Upper lobe of left lung (tissue), 4 donors: ENCODE data around the gene CD6.

ENCODE experiments used
- POLR2A ChIP-seq, 4 donors: fragments of 450-650 bp; IDR thresholded peaks; one replicate each; pipeline ENCODE4 v1.5.1; 2016 to 2017; ENCODE audit warnings: antibody characterized with exemption in 4 of 4, mild to moderate bottlenecking in 2 of 4
- POLR2AphosphoS5 ChIP-seq, 2 donors: sonication (generic); formaldehyde crosslinking; IDR thresholded peaks; one replicate each; pipeline ENCODE4 v1.5.1; 2017; ENCODE audit warnings: antibody characterized with exemption in 2 of 2
- TF ChIP-seq, protein P1 (sequence below), 6 experiments: fragments of 450-650 bp in 4 of 6; fragments of 200-600 bp in 2 of 6; sonication (generic) in 2 of 6; IDR thresholded peaks; one replicate each; pipeline ENCODE4 v1.5.1; 2016 to 2019; ENCODE audit warnings: antibody characterized with exemption in 6 of 6

DNA sequence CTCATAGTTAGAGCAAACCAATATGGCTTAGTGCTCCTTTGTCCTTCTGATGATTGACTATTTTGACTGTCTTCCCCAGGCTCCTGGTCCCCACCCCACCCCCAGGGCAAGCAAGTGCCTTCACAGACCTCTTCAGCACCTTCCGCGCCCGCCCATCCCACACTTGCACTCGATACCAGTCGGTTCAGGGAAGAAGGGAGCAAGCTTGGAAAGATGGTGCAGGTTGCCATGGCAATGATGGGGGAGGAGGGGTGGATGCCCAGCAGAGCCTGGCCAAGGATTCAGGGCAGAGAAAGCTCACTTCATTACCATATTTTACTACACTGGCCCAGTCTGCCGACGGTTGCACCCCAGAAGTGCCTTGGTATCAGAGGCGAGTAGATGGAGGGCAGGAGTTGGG is 45.0 kb upstream of the CD6 start:
- TF ChIP-seq POLR2A (IDR thresholded peaks at IDR 0.05) (no peak), POLR2AphosphoS5 (IDR thresholded peaks at IDR 0.05) (no peak)
- TF ChIP-seq, protein P1, sequence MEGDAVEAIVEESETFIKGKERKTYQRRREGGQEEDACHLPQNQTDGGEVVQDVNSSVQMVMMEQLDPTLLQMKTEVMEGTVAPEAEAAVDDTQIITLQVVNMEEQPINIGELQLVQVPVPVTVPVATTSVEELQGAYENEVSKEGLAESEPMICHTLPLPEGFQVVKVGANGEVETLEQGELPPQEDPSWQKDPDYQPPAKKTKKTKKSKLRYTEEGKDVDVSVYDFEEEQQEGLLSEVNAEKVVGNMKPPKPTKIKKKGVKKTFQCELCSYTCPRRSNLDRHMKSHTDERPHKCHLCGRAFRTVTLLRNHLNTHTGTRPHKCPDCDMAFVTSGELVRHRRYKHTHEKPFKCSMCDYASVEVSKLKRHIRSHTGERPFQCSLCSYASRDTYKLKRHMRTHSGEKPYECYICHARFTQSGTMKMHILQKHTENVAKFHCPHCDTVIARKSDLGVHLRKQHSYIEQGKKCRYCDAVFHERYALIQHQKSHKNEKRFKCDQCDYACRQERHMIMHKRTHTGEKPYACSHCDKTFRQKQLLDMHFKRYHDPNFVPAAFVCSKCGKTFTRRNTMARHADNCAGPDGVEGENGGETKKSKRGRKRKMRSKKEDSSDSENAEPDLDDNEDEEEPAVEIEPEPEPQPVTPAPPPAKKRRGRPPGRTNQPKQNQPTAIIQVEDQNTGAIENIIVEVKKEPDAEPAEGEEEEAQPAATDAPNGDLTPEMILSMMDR (IDR thresholded peaks at IDR 0.05), result no peak
